NOMO-1 treated with DMSO at 0.1 percent for 48 hours (cell line): ENCODE data around the gene UPK3A.
"Not testable (repeated sequence)": the region's sequence is repeated elsewhere in the genome, so short reads cannot be mapped to it uniquely, and the experiment has no call there.

Experiments used
- DNase-seq: peaks from one replicate; lab custom pipeline; 2025; ENCODE audit not compliant: unreplicated experiment; lab: John Stamatoyannopoulos, UW

Gene UPK3A

DNA sequence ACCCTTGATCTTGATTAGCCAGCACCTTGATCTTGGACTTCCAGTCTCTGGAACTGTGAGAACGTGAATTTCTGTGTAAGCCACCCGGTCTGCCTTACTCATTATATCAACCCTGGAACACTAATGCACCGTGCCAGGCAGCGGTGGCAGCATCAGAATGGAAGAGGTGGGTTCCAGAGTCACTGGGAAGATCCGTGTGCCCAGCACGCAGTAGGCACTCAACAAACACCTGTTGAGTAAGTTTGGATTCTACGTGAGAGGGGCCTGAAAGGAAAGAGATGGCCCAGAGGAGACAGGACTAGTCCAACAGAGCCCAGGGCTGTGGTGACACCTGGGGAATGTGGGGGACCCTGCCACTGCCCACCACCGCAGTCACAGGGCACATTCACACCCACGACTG, 6.6 kb upstream of the UPK3A start:
- no peak for DNase-seq

DNA sequence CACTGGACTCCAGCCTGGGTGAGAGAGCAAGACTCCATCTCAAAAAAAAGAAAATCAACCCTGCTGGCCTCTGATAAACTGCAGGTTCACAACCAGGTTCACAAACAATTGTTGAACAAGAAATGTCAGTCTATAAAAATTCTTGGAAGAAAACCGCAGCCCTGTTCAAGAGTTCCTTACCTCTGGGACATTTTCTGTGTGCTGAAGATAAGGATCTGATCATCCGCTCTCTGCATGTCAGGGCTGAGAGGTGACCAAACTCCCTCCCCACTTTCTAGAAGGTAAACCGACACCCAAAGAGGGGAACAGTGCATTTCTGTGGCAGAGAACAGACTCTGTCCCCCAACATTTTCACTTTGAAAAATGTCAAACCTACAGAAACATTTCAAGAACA, 4.2 kb upstream of the UPK3A start:
- DNase-seq, result no peak

DNA sequence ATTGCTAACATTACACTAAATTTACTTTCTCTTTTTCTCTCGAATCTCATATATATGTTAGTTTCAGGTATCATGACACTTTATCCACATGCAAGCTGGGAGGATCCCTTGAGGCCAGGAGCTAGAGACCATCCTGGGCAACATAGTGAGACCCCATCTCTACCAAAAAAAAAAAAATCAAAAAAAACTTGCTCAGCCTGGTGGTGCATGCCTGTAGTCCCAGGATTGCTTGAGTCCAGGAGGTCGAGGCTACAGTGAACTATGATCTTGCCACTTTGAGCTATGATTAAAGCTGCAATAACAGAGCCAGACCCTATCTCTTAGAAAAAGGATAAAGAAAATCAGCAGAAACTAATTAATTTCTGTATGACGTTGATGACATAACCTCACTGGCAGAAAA, 3.7 kb upstream of the UPK3A start:
- DNase-seq, result no peak

DNA sequence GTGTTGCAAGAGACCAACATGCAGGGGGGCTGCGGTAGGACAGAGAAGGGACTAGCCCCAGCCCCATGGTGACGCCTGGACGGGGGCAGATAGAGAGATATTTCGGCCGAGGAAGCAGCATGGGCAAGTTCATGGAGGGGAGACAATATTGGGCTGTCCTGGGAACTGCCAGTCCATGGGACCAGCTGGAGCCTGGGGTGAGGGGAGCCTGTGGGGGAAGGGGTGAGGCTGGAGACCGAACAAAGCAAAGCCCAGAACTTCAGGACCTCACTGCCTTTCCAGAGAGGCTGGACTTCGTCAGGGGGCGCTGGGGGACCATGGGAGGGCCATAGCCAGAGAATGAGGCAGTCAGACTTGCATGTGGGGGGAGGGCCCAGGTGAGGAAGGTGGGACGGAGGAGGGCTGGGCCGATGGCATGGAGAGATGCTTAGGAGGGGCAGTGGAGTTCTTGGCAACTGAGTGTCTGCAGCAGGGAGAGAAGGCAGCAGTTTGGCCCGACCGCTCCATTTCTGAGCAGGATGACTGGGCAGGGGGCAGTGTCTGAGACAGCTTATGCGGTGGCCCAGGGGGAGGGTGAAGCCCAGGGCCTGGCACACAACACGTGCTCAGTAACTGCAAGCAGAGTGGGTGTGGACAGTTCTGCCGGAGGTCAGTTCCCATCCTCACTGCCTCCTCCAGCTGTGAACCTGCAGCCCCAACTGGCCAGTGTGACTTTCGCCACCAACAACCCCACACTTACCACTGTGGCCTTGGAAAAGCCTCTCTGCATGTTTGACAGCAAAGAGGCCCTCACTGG, 712 bp downstream of the UPK3A start:
- DNase-seq, result no peak

DNA sequence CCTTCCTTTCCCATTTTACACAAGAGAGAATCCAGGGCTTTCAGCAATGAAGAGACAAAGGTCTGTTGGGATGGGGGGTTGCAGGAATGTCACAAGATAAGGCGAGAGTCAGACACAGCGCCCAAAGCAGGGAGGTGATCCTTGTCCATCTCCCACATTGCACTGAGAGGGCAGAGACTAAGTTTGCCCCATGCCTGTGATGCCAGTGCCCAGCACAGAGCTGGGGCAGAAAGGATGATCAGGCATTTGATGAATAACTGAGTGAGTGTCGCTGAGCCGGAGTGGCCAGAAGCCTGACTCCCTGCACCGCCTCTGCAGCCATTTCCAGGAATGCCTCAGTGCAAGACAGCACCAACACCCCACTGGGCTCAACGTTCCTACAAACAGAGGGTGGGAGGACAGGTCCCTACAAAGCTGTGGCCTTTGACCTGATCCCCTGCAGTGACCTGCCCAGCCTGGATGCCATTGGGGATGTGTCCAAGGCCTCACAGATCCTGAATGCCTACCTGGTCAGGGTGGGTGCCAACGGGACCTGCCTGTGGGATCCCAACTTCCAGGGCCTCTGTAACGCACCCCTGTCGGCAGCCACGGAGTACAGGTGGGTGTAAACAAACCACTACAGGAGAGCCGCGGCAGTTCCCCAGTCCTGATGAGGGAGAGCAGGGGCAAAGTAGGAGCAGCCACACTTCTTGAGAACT, 2.3 kb downstream of the UPK3A start:
- no peak for DNase-seq

DNA sequence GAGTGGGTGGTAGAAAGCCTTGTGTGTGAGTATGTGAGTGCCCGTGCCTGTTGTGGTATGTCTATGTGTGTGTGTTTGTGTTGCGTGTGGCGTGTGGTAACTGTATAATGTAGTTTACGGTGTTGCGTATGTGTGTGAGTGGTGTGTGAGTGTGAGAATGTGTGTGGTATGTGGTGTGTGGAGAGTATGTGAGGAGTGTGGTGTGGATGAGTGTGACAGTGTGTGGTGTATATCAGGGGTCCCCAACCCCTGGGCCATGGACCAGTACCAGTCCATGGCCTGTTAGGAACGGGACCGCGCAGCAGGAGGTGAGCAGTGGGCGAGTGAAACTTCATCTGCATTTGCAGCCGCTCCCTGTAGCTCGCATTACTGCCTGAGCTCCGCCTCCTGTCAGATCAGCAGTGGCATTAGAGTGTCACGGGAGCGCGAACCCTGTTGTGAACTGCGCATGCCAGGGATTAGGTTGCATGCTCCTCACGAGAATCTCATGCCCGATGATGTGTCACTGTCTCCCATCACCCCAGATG, 5.7 kb downstream of the UPK3A start:
- no peak for DNase-seq

GRCh38 chr22:45291061-45291930, 6.5 kb downstream of the UPK3A start:
- no peak for DNase-seq

- DNase-seq, result no peak
Measured at GRCh38 chr22:45291931-45292290, 7.2 kb downstream of the UPK3A start.

- DNase-seq, result peak; percentile 77
Measured at GRCh38 chr22:45292731-45293442, 8.1 kb downstream of the UPK3A start.

GRCh38 chr22:45294030-45294429, 9.3 kb downstream of the UPK3A start:
- no peak for DNase-seq

DNA sequence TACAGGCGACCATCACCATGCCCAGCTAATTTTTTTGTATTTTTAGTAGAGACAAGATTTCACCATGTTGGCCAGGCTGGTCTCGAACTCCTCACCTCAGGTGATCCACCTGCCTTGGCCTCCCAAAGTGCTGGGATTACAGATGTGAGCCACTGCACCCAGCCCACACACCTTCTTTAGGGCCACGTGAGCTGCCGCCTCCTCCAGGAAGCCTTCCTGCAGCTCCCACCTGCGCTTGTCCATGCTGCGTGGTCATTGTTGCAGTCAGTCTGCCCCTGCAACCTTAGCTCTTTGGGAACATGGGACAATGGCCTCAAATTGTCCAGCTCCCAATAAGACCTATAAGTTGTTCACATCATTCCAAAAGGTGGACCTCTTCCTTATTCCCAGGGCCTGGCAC, 10.3 kb downstream of the UPK3A start:
- not testable (repeated sequence) for DNase-seq

- DNase-seq, result no peak
Measured at GRCh38 chr22:45295492-45295891, 10.7 kb downstream of the UPK3A start.

GRCh38 chr22:45296628-45297297, 12.0 kb downstream of the UPK3A start:
- peak; percentile 62 for DNase-seq

DNA sequence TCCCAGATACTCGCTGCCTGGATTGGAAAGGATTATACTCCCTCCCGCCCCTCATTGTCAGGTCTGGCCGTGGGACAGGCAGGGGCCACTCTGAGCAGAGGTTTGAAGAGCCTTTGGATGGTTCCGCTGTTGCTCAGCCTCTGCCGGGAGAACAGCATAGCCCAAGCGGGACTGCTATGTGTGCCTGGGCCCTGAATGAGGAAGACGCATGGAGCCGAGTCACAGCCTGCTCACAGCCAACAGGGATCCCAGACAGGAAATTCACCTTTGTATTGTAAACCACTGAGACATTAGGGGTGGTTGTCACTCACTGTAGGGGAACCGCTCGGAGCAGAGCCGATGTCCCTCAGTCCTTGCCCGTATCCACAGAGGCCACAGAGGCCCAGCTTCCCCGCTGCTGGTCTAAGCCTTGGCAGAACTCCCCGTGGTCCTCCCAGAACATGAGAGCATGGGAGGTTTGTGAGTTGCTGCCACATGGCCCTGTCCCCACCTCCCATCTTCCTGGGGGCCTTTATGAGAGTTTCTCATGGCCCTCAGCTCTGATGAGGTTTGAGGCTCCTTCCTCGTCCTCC, 14.3 kb downstream of the UPK3A start:
- DNase-seq, result no peak

DNA sequence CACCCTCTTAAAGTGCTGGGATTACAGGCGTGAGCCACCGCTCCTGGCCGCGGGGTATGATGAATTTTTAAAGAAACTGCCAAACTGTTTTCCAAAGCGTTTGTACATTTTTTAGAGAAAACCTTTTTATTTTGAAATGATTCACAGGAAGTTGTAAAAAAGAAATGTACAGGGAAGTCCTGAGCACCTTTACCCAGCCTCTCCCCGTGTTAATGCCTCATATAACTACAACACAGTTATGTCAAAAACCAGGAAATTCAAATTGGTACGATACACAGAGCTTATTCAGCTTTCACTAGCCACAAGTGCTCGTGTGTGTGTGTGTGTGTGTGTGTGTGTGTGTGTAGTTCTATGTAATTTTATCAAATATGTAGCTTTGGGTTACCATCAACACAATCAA, 18.0 kb downstream of the UPK3A start:
- DNase-seq, result peak; percentile 23

- no peak for DNase-seq
Measured at GRCh38 chr22:45303181-45303580, 18.4 kb downstream of the UPK3A start.

DNA sequence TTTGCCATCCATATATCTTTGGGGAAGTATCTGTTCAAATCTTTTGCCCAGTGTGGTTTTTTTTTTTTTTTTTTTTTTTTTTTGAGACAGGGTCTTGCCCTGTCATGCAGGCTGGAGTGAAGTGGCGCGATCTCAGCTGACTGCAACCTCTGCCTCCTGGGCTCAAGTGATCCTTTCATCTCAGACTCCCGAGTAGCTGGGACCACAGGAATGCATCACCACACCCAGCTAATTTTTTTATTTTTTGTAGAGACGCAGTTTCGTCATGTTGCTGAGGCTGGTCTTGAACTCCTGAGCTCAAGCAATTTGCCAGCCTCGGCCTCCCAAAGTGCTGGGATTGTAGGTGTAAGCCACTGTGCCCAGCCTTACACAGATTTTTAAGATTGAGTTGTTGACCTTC, 20.2 kb downstream of the UPK3A start:
- no peak for DNase-seq

GRCh38 chr22:45305456-45306075, 20.8 kb downstream of the UPK3A start:
- DNase-seq, result no peak

GRCh38 chr22:45306139-45306538, 21.4 kb downstream of the UPK3A start:
- DNase-seq, result no peak
